WERI-Rb-1 (cell line): Measurements from ENCODE around the gene ABLIM2.
A peak's percentile ranks its signal among the peaks of the same experiment; 100 is the strongest.

Experiments used
- DNase-seq: peaks from one replicate; pipeline ENCODE4 v3.0.0-alpha.2; 2020
- H3K27ac ChIP-seq: fragments of 250-450 bp; sonication (Bioruptor Pico); 2 replicates; pipeline ENCODE4 v1.5.1; 2020; ENCODE audit warnings: mild to moderate bottlenecking, moderate library complexity
- H3K27me3 ChIP-seq: fragments of 250-450 bp; sonication (Bioruptor Pico); 2 replicates; pipeline ENCODE4 v1.5.1; 2021; ENCODE audit warnings: mild to moderate bottlenecking, low read depth, moderate library complexity; ENCODE audit not compliant: insufficient read depth, severe bottlenecking
- H3K36me3 ChIP-seq: fragments of 250-450 bp; sonication (Bioruptor Pico); 2 replicates; pipeline ENCODE4 v1.5.1; 2020; ENCODE audit warnings: mild to moderate bottlenecking, moderate library complexity
- H3K4me3 ChIP-seq: 2 replicates; pipeline ENCODE4 v1.5.1; 2011; ENCODE audit warnings: low read depth, mild to moderate bottlenecking, control low read depth, low read length
- H3K9me3 ChIP-seq: fragments of 250-450 bp; sonication (Bioruptor Pico); 2 replicates; pipeline ENCODE4 v1.5.1; 2021; ENCODE audit warnings: mild to moderate bottlenecking, moderate library complexity; ENCODE audit not compliant: severe bottlenecking
- CTCF ChIP-seq: IDR thresholded peaks from 2 replicates; pipeline ENCODE4 v1.5.1; 2011; ENCODE audit warnings: low read depth, mild to moderate bottlenecking, control low read depth, inconsistent platforms, low read length

Gene ABLIM2

GRCh38 chr4:8203817-8204216 lies 45.2 kb upstream of the ABLIM2 start:
- H3K4me3 ChIP-seq, result no peak overlapping the region
- no peaks in the 10 kb centered on the region for H3K27me3 ChIP-seq
- no peaks in the 10 kb centered on the region for H3K36me3 ChIP-seq
- H3K9me3 ChIP-seq, result no peaks in the 10 kb centered on the region
- no peak for TF ChIP-seq CTCF
- H3K27ac ChIP-seq, result no peak overlapping the region
- no peak for DNase-seq

GRCh38 chr4:8203052-8203401 lies 44.4 kb upstream of the ABLIM2 start:
- DNase-seq, result no peak
- Histone ChIP-seq H3K9me3 (no peaks in the 10 kb centered on the region), H3K27me3 (no peaks in the 10 kb centered on the region), H3K27ac (peak overlapping the region; percentile 14; the same call in 1 of the 2 replicates), H3K4me3 (no peak overlapping the region), H3K36me3 (no peaks in the 10 kb centered on the region)
- TF ChIP-seq CTCF, result no peak

GRCh38 chr4:8202108-8203051 lies 43.8 kb upstream of the ABLIM2 start:
- no peak overlapping the region for H3K4me3 ChIP-seq
- TF ChIP-seq CTCF, result no peak
- no peaks in the 10 kb centered on the region for H3K27me3 ChIP-seq
- peak overlapping the region; percentile 14; the same call in 1 of the 2 replicates for H3K27ac ChIP-seq
- H3K9me3 ChIP-seq, result no peaks in the 10 kb centered on the region
- DNase-seq, result no peak
- no peaks in the 10 kb centered on the region for H3K36me3 ChIP-seq

- no peak for TF ChIP-seq CTCF
- Histone ChIP-seq H3K4me3 (no peak overlapping the region), H3K27ac (no peak overlapping the region), H3K36me3 (no peaks in the 10 kb centered on the region), H3K27me3 (no peaks in the 10 kb centered on the region), H3K9me3 (no peaks in the 10 kb centered on the region)
- no peak for DNase-seq
Measured at GRCh38 chr4:8201321-8201781, 42.7 kb upstream of the ABLIM2 start.

GRCh38 chr4:8200302-8200975 lies 41.8 kb upstream of the ABLIM2 start:
- Histone ChIP-seq H3K27me3 (no peaks in the 10 kb centered on the region), H3K9me3 (no peaks in the 10 kb centered on the region), H3K27ac (no peak overlapping the region), H3K4me3 (no peak overlapping the region), H3K36me3 (no peaks in the 10 kb centered on the region)
- TF ChIP-seq CTCF, result no peak
- DNase-seq, result no peak
